Measurements from ENCODE around the gene F11R. TPM values are rescaled to one million over a fixed set of nuclear protein-coding genes. Genes with fewer than 3 reads are reported as not detected.

The F11R gene
- total and polyA plus RNA-seq, 2 of the 4 experiments (the other 2 are of a cell fraction) = 0.79 to 2.2 TPM

GRCh38 chr1:161059293-161059692 is 38.3 kb upstream of the F11R start:
- CTCF ChIA-PET = interaction anchor here (0.7 kb wide), 1 partner anchor 212 kb away, joined by 3 read pairs; no protein-coding TSS in a partner anchor
- Histone ChIP-seq H2BK120ac (ENCODE audit: low read depth, low read length) (no peak overlapping the region), H4K91ac (ENCODE audit: insufficient read depth, low read depth, low read length) (no peak overlapping the region), H4K8ac (ENCODE audit: low read depth in 2 of 2, low read length in 2 of 2) (no peak overlapping the region), H3K18ac (ENCODE audit: low read depth, low read length) (no peak overlapping the region), H3K4me2 (ENCODE audit: low read depth, low read length) (no peak overlapping the region), H4K5ac (ENCODE audit: low read depth, low read length) (no peak overlapping the region), H3K79me1 (ENCODE audit: low read depth in 1 of 2, low read length in 2 of 2) (no peaks in the 10 kb centered on the region), H3K36me3 (ENCODE audit: control insufficient read depth, insufficient read depth, low read length) (no peaks in the 10 kb centered on the region), H3K27ac (ENCODE audit: insufficient read depth, low read length) (no peak overlapping the region), H3K4me3 (ENCODE audit: insufficient read depth, low read depth, low read length) (no peak overlapping the region), H4K20me1 (ENCODE audit: insufficient read depth, low read length) (no peaks in the 10 kb centered on the region), H3K9me3 (ENCODE audit: control insufficient read depth, insufficient read depth, low read length) (no peaks in the 10 kb centered on the region), H3K23ac (ENCODE audit: low read depth, low read length) (no peak overlapping the region), H2AK9ac (replicated peaks; ENCODE audit: low read depth, low read length, poor library complexity) (no peak overlapping the region), H3K4me1 (ENCODE audit: control insufficient read depth, insufficient read depth, low read length) (no peaks in the 10 kb centered on the region), H2AFZ (replicated peaks; ENCODE audit: low read length, poor library complexity) (peak overlapping the region; percentile 32), H3K9me1 (ENCODE audit: insufficient read depth, low read length) (no peaks in the 10 kb centered on the region), H3K56ac (ENCODE audit: extremely low read depth, insufficient read depth, low read length) (no peak overlapping the region), H2BK15ac (ENCODE audit: low read depth, low read length) (no peak overlapping the region), H3K9ac (ENCODE audit: low read depth, low read length) (no peak overlapping the region), H3K4ac (ENCODE audit: low read depth, low read length) (no peak overlapping the region), H2BK5ac (ENCODE audit: low read depth, low read length, poor library complexity, severe bottlenecking) (no peak overlapping the region), H2BK20ac (ENCODE audit: low read depth, low read length) (no peak overlapping the region), H3K27me3 (ENCODE audit: control insufficient read depth, insufficient read depth, low read length) (peaks cover 4% of the 10 kb centered on the region), H2AK5ac (ENCODE audit: low read depth, low read length) (no peak overlapping the region), H3K14ac (replicated peaks; ENCODE audit: low read depth, low read length) (no peak overlapping the region)
- POLR2A ChIA-PET (ENCODE audit: unreplicated experiment) = no interaction called here
- in situ Hi-C loops (cut with MboI; ENCODE audit: low sequenced_read_pairs) (no loop called here), intact Hi-C loops (cut with micrococcal nuclease) (no loop called here), dilution Hi-C loops (cut with HindIII; ENCODE audit: low sequenced_read_pairs, unreplicated experiment) (no loop called here)
- 20% methylated on average over 1 of the region's 6 CpGs; no CpG with 5 or more reads in 1 of the 2 experiments for WGBS, 2 experiments (ENCODE audit: extremely low coverage in 2 of 2, insufficient read length in 1 of 2)
- no TSS peak for BruUV-seq (replicated peaks)
- ATAC-seq (ENCODE audit: low read depth) (no peak), DNase-seq (no peak)
- TF ChIP-seq RAD21 (IDR thresholded peaks at IDR 0.05; ENCODE audit: low read length) = no peak
- TF ChIP-seq MAZ (IDR thresholded peaks at IDR 0.05; ENCODE audit: borderline replicate concordance, low read depth, low read length) = no peak

Measured in IMR-90 (cell line).